K562 (cell line): Measurements from ENCODE around the gene YBX2. TPM values are rescaled to one million over a fixed set of nuclear protein-coding genes. Genes with fewer than 3 reads are reported as not detected.

Experiments used
- ATAC-seq: fragments of 200-7000 bp; cut with Tn5 transposase; 3 replicates; pipeline ENCODE4 v1.9.1; 2020; ENCODE audit warnings: moderate library complexity
- BruUV-seq: library from RNA; stranded (reverse); fragments of 400-500 nt; replicated peaks from 2 replicates; lab custom pipeline; 2021; lab: Mats Ljungman, UMichigan
- CTCF ChIA-PET: fragments of 300-600 bp; formaldehyde crosslinking; extraction: SDS; loops from one replicate; lab custom pipeline; 2021; ENCODE audit warnings: low intra/inter-chr PET ratio; lab: Yijun Ruan, JAX
- POLR2A ChIA-PET: fragments of 300-600, 350-650 bp; sonication (Branson Sonifier 250); formaldehyde crosslinking; extraction: SDS; loops from one replicate; lab custom pipeline; 2021; ENCODE audit warnings: antibody characterized with exemption, inconsistent platforms; lab: Yijun Ruan, JAX
- DNase-seq, 4 experiments: peaks; one replicate each; pipeline versions ENCODE4 v3.0.0 to v3.0.0-alpha.2; 2011 to 2018; ENCODE audit warnings: low spot score in 3 of 4, mixed read lengths in 3 of 4; ENCODE audit errors: extremely low read depth in 1 of 4
- FAIRE-seq: peaks from 2 replicates; lab custom pipeline; 2011; peaks lifted over from hg19 to GRCh38; lab: Jason Lieb, UNC
- H2AFZ ChIP-seq: 2 replicates; pipeline ENCODE4 v1.6.0; 2011; ENCODE audit warnings: low read depth, low read length, control low read depth, inconsistent platforms
- H3K27ac ChIP-seq: fragments of 200-600 bp; 3 replicates; pipeline ENCODE4 v1.8.0; 2011; ENCODE audit warnings: low read depth, mild to moderate bottlenecking, control low read depth, inconsistent platforms, low read length, moderate library complexity, mixed read lengths; ENCODE audit errors: extremely low read depth
- H3K27me3 ChIP-seq, 2 experiments: fragments of 300-600 bp in 1 of 2; 2 replicates in 1 of 2; 3 replicates in 1 of 2; pipeline versions ENCODE4 v1.6.0 to v1.8.0; 2011; ENCODE audit warnings: inconsistent platforms in 2 of 2, low read length in 2 of 2, mild to moderate bottlenecking in 1 of 2, mixed read lengths in 1 of 2, moderate library complexity in 1 of 2; ENCODE audit not compliant: control insufficient read depth in 2 of 2, insufficient read depth in 2 of 2
- H3K36me3 ChIP-seq: fragments of 300-600 bp; 3 replicates; pipeline ENCODE4 v1.8.0; 2011; ENCODE audit warnings: mild to moderate bottlenecking, low read length, inconsistent platforms; ENCODE audit not compliant: control insufficient read depth, insufficient read depth
- H3K4me1 ChIP-seq, 2 experiments: fragments of 200-600 bp in 1 of 2; replicated peaks in 1 of 2; 2 replicates in 1 of 2; 3 replicates in 1 of 2; pipeline versions ENCODE4 v1.5.1 to v1.8.0; 2011; ENCODE audit warnings: inconsistent platforms in 2 of 2, low read length in 2 of 2, mild to moderate bottlenecking in 1 of 2, mixed read lengths in 1 of 2, moderate library complexity in 1 of 2; ENCODE audit not compliant: control insufficient read depth in 2 of 2, insufficient read depth in 2 of 2
- H3K4me2 ChIP-seq: 2 replicates; pipeline ENCODE4 v1.6.1; 2011; ENCODE audit warnings: low read length, control low read depth, inconsistent platforms, mixed read lengths; ENCODE audit not compliant: insufficient read depth
- H3K4me3 ChIP-seq: fragments of 200-600 bp; sonication (generic), shearing (Covaris generic); 2 replicates; pipeline ENCODE4 v1.5.1; 2016; ENCODE audit warnings: control low read depth, inconsistent platforms
- H3K79me2 ChIP-seq: fragments of 200-600 bp; 3 replicates; pipeline ENCODE4 v1.8.0; 2011; ENCODE audit warnings: low read length, inconsistent platforms; ENCODE audit not compliant: control insufficient read depth, insufficient read depth
- H3K9ac ChIP-seq, 2 experiments: 2 replicates each; pipeline versions ENCODE4 v1.6.0 to v1.6.1; 2011; ENCODE audit warnings: low read depth in 2 of 2, low read length in 2 of 2, control low read depth in 1 of 2, inconsistent platforms in 1 of 2, mild to moderate bottlenecking in 1 of 2, mixed read lengths in 1 of 2; ENCODE audit not compliant: insufficient read depth in 1 of 2
- H3K9me1 ChIP-seq: one replicate; pipeline ENCODE4 v1.6.0; 2011; ENCODE audit warnings: inconsistent platforms, mild to moderate bottlenecking, low read length, moderate library complexity; ENCODE audit not compliant: control insufficient read depth, insufficient read depth
- H3K9me3 ChIP-seq: replicated peaks from 2 replicates; pipeline ENCODE4 v1.5.1; 2011; ENCODE audit warnings: low read depth, low read length, inconsistent platforms; ENCODE audit not compliant: control insufficient read depth, insufficient read depth
- H4K20me1 ChIP-seq: replicated peaks from 2 replicates; pipeline ENCODE4 v1.6.1; 2011; ENCODE audit warnings: low read length, inconsistent platforms, mixed read lengths; ENCODE audit not compliant: control insufficient read depth, insufficient read depth
- CBX1 ChIP-seq: sonication (generic); IDR thresholded peaks from 2 replicates; pipeline ENCODE4 v1.6.1; 2016; ENCODE audit warnings: antibody characterized with exemption, low read depth, mild to moderate bottlenecking
- CBX3 ChIP-seq, 2 experiments: IDR thresholded peaks; 1 replicate in 1 of 2; 2 replicates in 1 of 2; pipeline ENCODE4 v1.6.1; 2012; ENCODE audit warnings: inconsistent platforms in 2 of 2, low read length in 2 of 2, borderline replicate concordance in 1 of 2, control low read depth in 1 of 2
- CREB5 ChIP-seq: fragments of 250-450 bp; sonication (Bioruptor Pico); IDR thresholded peaks from 2 replicates; pipeline ENCODE4 v1.5.0; 2020; ENCODE audit warnings: mild to moderate bottlenecking
- DMBX1 ChIP-seq: fragments of 250-450 bp; sonication (Bioruptor Pico); IDR thresholded peaks from 2 replicates; pipeline ENCODE4 v1.8.0; 2022; ENCODE audit warnings: inconsistent platforms, mild to moderate bottlenecking, moderate library complexity, borderline replicate concordance
- EHMT2 ChIP-seq: fragments of 450-650 bp; IDR thresholded peaks from 2 replicates; pipeline ENCODE4 v1.6.1; 2018; ENCODE audit warnings: antibody characterized with exemption
- ELF2 ChIP-seq: fragments of 250-450 bp; sonication (Bioruptor Pico); IDR thresholded peaks from 2 replicates; pipeline ENCODE4 v1.5.0; 2021; ENCODE audit warnings: mild to moderate bottlenecking
- ESRRA ChIP-seq: fragments of 450-650 bp; IDR thresholded peaks from 2 replicates; pipeline ENCODE4 v1.6.1; 2014; ENCODE audit warnings: low read depth, mild to moderate bottlenecking, moderate library complexity, borderline replicate concordance
- FIP1L1 ChIP-seq: fragments of 200-400 bp; formaldehyde crosslinking; IDR thresholded peaks from 2 replicates; pipeline ENCODE4 v1.6.1; 2018; ENCODE audit warnings: mild to moderate bottlenecking, low read depth, low read length; ENCODE audit not compliant: poor library complexity, severe bottlenecking
- FOXK1 ChIP-seq: sonication (generic); formaldehyde crosslinking; IDR thresholded peaks from 2 replicates; pipeline ENCODE4 v1.8.0; 2022; ENCODE audit warnings: missing genetic modification reagents, mild to moderate bottlenecking, borderline replicate concordance
- ILF3 ChIP-seq: fragments of 450-650 bp; IDR thresholded peaks from 2 replicates; pipeline ENCODE4 v1.6.1; 2018; ENCODE audit warnings: antibody characterized with exemption, mild to moderate bottlenecking, moderate library complexity, borderline replicate concordance
- ILK ChIP-seq: fragments of 450-650 bp; IDR thresholded peaks from 2 replicates; pipeline ENCODE4 v1.6.1; 2016; ENCODE audit warnings: missing genetic modification characterization, low read depth, mild to moderate bottlenecking, missing compliant biosample characterization, moderate library complexity, borderline replicate concordance
- IRF1 ChIP-seq: sonication (generic); formaldehyde crosslinking; IDR thresholded peaks from 2 replicates; pipeline ENCODE4 v1.8.0; 2022; ENCODE audit warnings: missing genetic modification reagents, mild to moderate bottlenecking, borderline replicate concordance
- NCOA6 ChIP-seq: fragments of 450-650 bp; IDR thresholded peaks from 2 replicates; pipeline ENCODE4 v1.6.1; 2017; ENCODE audit warnings: mild to moderate bottlenecking
- RAD51 ChIP-seq: fragments of 450-650 bp; IDR thresholded peaks from 2 replicates; pipeline ENCODE4 v1.7.1; 2016; ENCODE audit warnings: low read depth, mild to moderate bottlenecking, borderline replicate concordance
- SIRT6 ChIP-seq: IDR thresholded peaks from one replicate; pipeline ENCODE4 v1.6.1; 2012; ENCODE audit warnings: low read depth, mild to moderate bottlenecking, control low read depth, inconsistent platforms, low read length, moderate library complexity
- SMC3 ChIP-seq: conservative IDR thresholded peaks from 2 replicates; pipeline ENCODE4 v1.6.1; 2011; ENCODE audit warnings: low read depth, low read length, improper control_type of control experiment; ENCODE audit not compliant: insufficient read depth
- TEAD1 ChIP-seq, 2 experiments: fragments of 450-650 bp in 1 of 2; sonication (generic) in 1 of 2; formaldehyde crosslinking; IDR thresholded peaks; 2 replicates each; pipeline versions ENCODE4 v1.4.0 to v1.8.0; 2020 to 2022; ENCODE audit warnings: mild to moderate bottlenecking in 2 of 2, missing genetic modification reagents in 1 of 2
- THAP7 ChIP-seq: fragments of 250-450 bp; sonication (Bioruptor Pico); IDR thresholded peaks from 2 replicates; pipeline ENCODE4 v1.5.0; 2021
- ZBTB17 ChIP-seq: fragments of 450-650 bp; formaldehyde crosslinking; IDR thresholded peaks from 2 replicates; pipeline ENCODE4 v1.4.0; 2020; ENCODE audit warnings: mild to moderate bottlenecking
- ZNF347 ChIP-seq: fragments of 450-650 bp; formaldehyde crosslinking; IDR thresholded peaks from 2 replicates; pipeline ENCODE4 v1.4.0; 2020; ENCODE audit warnings: low read depth, mild to moderate bottlenecking, moderate library complexity
- whole genome bisulfite sequencing: fragments of 100-300 bp; shearing (Covaris generic); methylation state at CpG from one replicate; pipeline ENCODE4 v1.1.6; 2016; ENCODE audit warnings: low coverage, mixed read lengths; ENCODE audit not compliant: insufficient coverage; ENCODE audit errors: missing lambda C conversion rate; 5-methylcytosine and 5-hydroxymethylcytosine counted together
- in situ Hi-C: fragments of 300-500 bp; cut with MboI; formaldehyde crosslinking; loops from 4 replicates; pipeline ENCODE4 v1.15.0; 2018; ENCODE audit warnings: inconsistent platforms, mixed read lengths
- intact Hi-C: fragments of 100-400 bp; cut with micrococcal nuclease; formaldehyde crosslinking; loops from 2 replicates; pipeline ENCODE4 v1.14.2; 2022
- polyA plus RNA-seq, 8 experiments: library from polyadenylated mRNA; depleted of rRNA in 4 of 8; stranded (reverse) in 5 of 8; unstranded in 3 of 8; fragments of >200 nt; fragmentation: Nextera tagmentation in 2 of 8; fragmentation: Illumina TruSeq in 1 of 8; extraction: Ambion mirVana in 2 of 8; extraction: Trizol in 1 of 8; gene quantifications; 2 replicates each; pipeline versions ENCODE4 v1.2.1 to v1.2.3, GENCODE V29; 2011 to 2014; ENCODE audit warnings: inconsistent platforms in 1 of 8, missing spikeins in 1 of 8
- total RNA-seq, 7 experiments: library from RNA; depleted of rRNA in 6 of 7; stranded (reverse); fragments of >200 nt in 6 of 7; fragmentation: Illumina TruSeq in 2 of 7; extraction: Trizol in 2 of 7; gene quantifications; 2 replicates each; pipeline versions ENCODE4 v1.2.1 to v1.2.3, GENCODE V29; 2011 to 2021; ENCODE audit warnings: low replicate concordance in 1 of 7

YBX2 gene
- total and polyA plus RNA-seq, 9 of the 15 experiments (the other 6 are each of a cell fraction or from before 2014, with no cell fraction given): 0.03 to 0.59 (median 0.27) TPM; not detected in 6

GRCh38 chr17:7328009-7328408, 33.6 kb upstream of the YBX2 start:
- peak overlapping the region; percentile 93 for H3K4me2 ChIP-seq
- ATAC-seq: no peak
- no peak overlapping the region for H3K27ac ChIP-seq
- peaks cover 16% of the 10 kb centered on the region for H3K79me2 ChIP-seq
- no peak for FAIRE-seq
- no peaks in the 10 kb centered on the region for H3K9me1 ChIP-seq
- no peaks in the 10 kb centered on the region for H4K20me1 ChIP-seq
- BruUV-seq: no TSS peak
- H3K36me3 ChIP-seq: peaks cover 36% of the 10 kb centered on the region; the same call in 2 of the 3 replicates
- ChIA-PET CTCF (no interaction called here), POLR2A (interaction anchor here (2.4 kb wide), 1 partner anchor 14 kb away, joined by 21 read pairs; no protein-coding TSS in a partner anchor)
- DNase-seq: no peak
- peak overlapping the region; percentile 78 for H3K4me3 ChIP-seq
- in situ Hi-C loops (no loop called here), intact Hi-C loops (no loop called here)
- no peak for TF ChIP-seq FIP1L1
- TF ChIP-seq DMBX1 (CRISPR knock-in tag): no peak
- no peak for TF ChIP-seq ELF2 (CRISPR knock-in tag)
- no peak for TF ChIP-seq ESRRA
- no peak for TF ChIP-seq CREB5
- TF ChIP-seq IRF1 (CRISPR knock-in tag): no peak
- no peak for TF ChIP-seq ILK (tag)
- TF ChIP-seq THAP7 (CRISPR knock-in tag): no peak
- no peak for TF ChIP-seq CBX1
- no peak for TF ChIP-seq TEAD1 (CRISPR knock-in tag; IDR thresholded peaks at IDR 0.05)
- no peak for TF ChIP-seq ZNF347 (CRISPR knock-in tag)
- TF ChIP-seq ZBTB17 (CRISPR knock-in tag): no peak
- TF ChIP-seq EHMT2: no peak
- no peak for TF ChIP-seq ILF3
- no peak for TF ChIP-seq FOXK1
- TF ChIP-seq CBX3 (IDR thresholded peaks at IDR 0.05; ENCODE audit: borderline replicate concordance in 1 of 2, low read length in 2 of 2): no peak
- TF ChIP-seq NCOA6: no peak
- no peak for TF ChIP-seq SIRT6
- TF ChIP-seq RAD51: no peak
- TF ChIP-seq SMC3: no peak
- peaks cover 11 to 42% of the 10 kb centered on the region in 2 experiments for H3K4me1 ChIP-seq
- H3K27me3 ChIP-seq: no peaks in the 10 kb centered on the region
- no peaks in the 10 kb centered on the region for H3K9me3 ChIP-seq
- H2AFZ ChIP-seq: no peak overlapping the region
- WGBS: 57% methylated on average over 1 of the region's 1 CpG
- H3K9ac ChIP-seq: peak overlapping the region in 1 of 2 experiments; percentile 72; a peak in 3 of 4 replicates
